Mesenteric fat pad (tissue), 1 donor: ENCODE results near the gene SCUBE1. TPM values are rescaled to one million over a fixed set of nuclear protein-coding genes. Genes with fewer than 3 reads are reported as not detected.
"Not testable (repeated sequence)": the region's sequence is repeated elsewhere in the genome, so short reads cannot be mapped to it uniquely, and the experiment has no call there.

Source experiments
- DNase-seq: peaks from one replicate; pipeline ENCODE4 v3.0.0-alpha.2; 2020; ENCODE audit warnings: low spot score
- total RNA-seq: library from RNA; stranded (reverse); fragmentation: NEBNext Ultra II Directional; extraction: Animal tissue kit (Norgen Biotek cat#: 25700); gene quantifications from one replicate; pipeline ENCODE4 v1.2.1, GENCODE V29; 2021
- donor health status: DM: yes; HTN: yes; CAD: no.

SCUBE1 gene
- total RNA-seq, 1 donor from 2014 or later: 3.9 TPM

DNA sequence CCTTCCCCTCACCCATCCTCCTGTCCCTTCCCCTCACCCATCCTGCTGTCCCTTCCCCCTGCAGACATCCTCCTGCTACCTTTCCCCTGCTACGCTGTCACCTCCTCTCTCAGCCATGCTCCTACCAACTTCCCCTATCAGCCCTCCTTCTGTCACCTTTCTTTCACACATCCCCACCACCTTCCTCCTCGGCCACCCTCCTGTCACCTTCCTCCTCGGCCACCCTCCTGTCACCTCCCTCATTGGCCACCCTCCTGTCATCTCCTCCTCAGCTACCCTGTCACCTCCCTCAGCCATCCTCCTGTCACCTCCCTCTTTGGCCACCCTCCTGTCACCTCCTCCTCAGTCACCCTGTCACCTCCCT, 62.7 kb downstream of the SCUBE1 start:
- DNase-seq: not testable (repeated sequence)

DNA sequence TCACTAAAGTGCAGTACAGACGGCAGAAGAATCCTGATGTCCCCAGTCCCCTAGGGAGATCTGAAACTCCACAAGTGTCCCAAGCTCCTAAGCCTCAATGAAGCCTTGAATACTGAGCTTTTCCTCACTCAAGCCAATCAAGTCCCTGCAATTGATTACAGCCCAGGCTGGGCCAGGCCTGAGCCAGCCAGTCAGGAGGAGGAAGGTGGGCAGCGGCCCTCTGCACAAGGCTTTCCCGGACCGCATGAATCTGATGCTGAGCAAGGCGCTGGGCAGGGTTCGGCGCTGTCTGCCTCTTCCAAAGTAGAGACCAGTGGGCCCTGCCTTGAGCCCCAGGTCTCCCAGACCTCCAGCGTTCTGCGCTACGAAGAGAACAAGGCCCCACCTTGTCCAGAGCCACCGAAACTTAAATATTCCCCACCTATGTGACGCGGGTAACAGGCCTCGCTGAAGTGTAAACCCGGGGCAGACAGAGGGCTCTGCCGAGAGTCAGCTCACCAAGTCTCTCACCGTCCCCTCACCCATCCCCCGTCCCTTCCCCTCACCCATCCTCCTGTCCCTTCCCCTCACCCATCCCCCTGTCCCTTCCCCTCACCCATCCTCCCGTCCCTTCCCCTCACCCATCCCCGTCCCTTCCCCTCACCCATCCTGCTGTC, 63.2 kb downstream of the SCUBE1 start:
- no peak for DNase-seq

DNA sequence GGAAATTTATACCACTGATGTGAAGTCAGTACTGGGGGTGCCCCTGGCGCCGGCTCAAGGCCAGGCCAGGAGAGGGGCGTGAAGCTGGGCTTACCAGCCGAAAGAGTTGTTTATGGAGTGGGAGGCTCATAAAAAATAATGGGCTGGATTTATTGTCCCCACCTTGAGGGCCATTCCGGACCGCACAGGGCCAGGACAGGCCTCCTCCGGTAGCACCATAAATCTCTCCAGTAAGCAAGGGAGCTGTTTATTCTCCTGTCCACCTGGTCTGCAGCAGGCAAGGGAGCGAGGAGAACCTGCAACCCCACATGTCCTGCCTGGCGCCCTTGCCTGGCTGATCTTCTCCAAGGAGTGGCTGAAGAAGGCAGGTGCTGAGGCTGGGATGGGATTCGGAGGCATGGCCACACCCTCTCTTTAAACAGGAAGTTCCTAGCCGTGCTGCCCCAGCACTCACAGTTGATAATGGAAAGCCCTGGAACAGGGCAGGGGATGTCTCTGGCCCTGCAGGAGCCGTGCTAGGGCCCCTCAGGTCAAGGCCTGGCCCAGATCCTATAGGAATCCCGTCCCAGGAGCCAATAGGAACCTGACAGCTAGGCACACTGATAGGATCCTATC, 65.1 kb downstream of the SCUBE1 start:
- DNase-seq: no peak

DNA sequence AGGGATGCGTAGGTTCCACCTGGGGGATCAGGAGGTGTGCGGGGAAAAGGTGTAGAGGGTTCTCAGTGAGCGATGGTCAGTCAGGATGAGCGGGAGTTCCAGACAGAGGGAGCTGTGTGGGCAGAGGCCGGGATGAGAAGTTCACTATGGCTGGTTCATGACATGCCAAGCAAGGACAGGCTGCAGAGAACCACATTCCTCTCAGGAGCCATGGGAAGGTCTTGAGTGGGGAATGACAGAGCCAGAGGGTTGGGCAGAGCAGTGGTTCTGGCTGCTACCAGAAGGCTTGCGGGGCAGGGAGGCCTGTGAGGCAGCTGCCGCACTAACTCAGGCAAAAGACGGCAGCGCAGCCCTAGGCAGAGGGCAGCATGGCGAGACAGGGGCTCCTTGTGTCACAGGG, 66.1 kb downstream of the SCUBE1 start:
- no peak for DNase-seq

DNA sequence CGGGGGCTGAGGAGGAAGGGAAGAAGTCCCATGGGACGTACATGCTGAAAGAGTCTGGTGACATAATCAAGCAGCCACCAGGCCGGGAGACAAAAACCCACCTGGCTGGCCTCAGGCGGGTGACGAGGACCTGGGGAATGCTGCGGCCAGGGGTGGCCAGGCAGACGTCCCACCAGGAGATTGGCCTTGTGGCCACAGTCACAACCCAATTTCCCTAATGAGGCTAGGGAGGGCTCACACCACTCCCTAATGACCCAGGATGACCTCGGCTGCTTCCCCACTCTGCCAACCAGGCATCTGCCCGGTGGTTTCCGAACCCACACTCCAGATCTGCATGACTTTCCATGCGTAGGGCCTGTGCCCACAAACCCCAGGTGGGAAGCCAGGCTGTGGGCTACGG, 66.9 kb downstream of the SCUBE1 start:
- DNase-seq: no peak

DNA sequence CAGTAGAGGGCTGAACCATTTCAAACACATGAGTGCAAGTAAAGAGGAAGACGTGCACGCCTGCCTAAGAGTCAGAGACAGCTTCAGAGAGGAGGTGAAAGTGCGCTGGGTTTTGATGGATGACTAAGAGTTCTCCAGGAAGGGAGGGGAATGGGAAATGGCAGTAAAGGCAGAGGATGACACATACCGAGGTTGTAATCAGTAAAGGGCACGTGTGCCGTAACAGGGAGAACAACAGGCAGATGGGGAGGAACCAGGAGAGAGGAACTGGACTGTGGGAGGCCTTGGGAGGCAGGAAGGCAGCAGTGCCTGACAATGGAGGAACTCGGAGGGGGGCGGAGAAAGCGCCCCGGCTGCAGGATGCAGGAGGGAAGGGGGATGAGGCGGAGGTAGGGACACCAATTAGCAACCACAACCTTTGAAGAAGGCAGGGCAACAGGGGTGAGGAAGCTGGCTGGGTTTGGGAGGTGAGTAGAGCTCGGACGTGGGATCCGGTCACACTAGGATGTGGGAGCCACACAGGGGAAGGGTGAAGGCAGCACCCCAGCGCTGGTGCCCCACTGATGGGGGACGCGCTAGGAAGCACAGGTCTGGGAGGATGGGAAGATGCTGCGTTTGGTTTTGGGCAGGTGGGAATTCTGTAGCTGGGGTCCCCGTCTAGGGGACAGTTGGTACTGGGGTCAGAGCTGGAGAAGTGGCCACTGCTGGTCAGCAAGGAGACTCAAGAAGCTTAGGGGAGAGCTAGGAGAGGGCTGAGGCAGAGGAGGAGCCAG, 67.4 kb downstream of the SCUBE1 start:
- DNase-seq: no peak

DNA sequence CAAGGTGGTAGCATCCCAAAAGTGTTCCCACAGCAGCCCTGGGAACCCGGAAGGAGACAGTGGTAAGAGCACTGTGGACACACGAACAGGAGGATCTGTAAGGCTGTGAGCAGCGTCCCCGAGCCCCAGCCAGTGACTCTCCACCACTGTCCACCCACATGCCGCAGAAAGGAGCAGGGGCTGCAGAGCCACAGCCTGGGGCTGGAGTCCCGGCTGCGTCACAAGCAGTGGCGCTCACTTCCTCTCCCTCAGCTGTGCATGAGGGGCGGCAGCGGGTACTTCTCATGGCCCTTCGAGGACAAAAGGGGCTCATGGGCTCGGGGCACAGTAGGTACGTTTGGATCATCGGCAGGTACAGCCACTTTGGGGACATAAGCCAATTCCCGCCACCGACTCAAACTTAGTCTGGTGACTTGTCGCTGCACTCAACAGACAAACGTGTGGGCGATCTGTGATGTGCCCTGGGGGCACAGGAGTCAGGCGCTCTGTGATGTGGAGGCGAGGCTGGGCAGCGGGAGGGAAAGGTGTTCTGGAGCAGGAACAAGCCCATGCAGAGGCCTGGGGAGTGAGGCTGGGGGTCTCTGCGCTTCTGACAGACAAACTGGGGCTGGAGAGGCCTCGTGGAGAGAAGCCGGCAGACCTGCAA, 68.5 kb downstream of the SCUBE1 start:
- DNase-seq: no peak

DNA sequence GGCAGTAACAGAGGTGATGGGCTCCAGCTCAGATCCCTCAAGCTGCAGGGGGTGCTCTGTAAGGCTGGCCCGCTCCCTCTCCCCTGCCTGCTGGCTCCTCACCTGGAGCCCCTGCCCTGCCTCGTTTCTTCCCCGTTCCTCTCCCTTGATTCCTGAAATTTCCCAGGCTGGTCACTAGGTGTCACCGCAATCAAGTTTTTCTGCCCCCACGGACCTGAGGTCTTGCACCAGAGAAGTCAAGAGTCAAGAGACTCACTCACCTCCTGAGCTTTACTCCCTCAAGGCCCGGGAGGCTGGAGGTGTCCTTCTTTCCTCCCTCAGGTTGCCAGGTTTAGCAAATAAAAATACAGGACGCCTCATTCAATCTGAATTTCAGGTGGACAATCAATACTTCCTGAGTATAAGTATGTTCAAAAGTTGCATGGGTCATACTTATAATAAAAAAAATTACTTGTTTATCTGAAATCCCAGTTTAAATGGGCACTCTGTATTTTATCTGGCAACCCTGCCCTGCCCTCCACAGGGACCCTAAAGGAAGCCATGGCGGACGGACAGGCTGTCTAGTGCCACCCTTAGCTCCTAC, 69.2 kb downstream of the SCUBE1 start:
- no peak for DNase-seq

DNA sequence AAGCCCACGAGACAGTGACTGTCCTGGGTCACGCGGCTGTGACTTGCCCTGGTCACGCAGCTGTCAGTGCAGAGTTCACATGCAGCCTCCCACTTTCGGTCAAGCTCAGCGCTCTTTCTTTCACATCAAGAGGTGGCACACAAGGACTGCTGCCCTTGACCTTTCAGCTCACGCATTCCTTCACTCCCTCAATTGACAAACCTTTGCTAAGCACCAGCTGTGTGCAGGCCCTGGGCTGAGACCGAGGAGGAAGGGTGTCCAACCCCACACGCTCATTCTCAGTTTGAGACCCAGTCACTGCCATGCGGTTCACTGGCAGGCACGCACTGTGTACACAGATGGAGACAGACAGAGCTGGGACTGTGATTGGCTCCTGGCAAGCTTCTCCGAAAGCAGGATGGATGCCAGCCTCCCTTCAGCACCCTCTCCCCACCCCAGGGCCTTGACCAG, 70.3 kb downstream of the SCUBE1 start:
- DNase-seq: no peak

DNA sequence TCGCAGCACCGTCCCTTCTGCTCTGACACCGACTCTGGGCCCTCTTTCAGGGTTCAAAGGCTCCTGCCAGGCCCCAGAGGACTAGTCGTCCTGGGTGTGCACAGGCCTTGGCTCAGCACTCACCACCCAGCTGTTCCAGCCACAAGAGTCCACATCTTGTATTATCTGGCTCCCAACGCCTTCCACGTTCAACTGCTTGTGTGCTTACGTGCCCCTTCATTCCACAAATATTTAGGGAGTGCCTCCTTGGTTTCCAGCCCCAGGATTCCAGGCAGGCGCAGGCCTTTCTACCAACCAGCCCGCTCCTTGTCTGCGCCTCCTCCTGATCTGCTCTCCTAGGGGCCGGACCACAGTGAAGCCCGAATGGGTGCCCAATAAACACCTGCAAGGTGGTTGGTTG, 70.9 kb downstream of the SCUBE1 start:
- no peak for DNase-seq

DNA sequence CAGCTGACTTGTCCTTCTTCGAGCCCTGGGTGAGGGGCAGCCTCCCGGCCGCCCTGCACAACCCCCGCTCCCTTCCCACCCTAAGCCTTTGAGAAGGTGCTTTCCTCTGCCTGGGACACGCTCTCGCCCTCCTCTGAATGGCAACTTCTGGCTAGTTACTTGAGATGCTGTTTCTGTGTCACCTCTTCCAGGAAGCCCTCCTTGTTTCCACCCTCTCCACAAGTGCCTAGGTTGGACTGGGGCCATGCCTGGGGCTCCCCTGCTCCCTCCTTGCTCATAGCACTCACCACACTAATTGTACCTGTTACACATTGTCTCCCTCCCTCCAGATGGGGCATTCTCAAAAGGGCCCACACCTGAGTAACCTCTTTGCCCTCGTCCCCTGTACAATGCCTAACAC, 72.2 kb downstream of the SCUBE1 start:
- no peak for DNase-seq

DNA sequence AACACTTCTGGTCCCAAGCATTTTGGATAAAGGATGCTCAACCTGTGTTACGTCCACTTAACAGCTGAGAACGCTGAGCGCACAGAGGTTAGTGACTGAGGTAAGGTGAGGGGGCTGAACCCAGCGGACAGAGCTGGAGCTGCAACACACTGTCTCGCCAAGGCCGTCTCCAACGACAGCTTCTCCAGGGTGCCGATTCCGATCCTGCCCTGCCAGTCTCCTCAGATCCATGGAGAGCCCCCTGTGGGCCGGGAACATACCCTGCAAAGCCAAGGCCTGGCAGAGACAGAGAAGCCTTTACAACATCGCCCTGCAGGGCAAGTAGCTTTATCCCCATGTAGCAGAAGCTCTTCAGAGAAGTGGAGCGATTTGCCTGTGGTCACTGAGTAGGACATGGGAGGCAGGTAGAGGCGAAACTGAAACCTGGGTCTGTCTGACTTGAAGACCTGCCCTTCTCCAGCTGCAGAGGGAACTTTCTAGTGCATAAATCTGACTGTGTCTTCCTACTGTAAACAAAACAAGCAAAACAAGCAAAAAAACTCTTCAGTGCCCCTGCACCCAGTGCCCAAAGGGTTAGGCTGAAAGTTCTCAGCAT, 72.8 kb downstream of the SCUBE1 start:
- DNase-seq: no peak

DNA sequence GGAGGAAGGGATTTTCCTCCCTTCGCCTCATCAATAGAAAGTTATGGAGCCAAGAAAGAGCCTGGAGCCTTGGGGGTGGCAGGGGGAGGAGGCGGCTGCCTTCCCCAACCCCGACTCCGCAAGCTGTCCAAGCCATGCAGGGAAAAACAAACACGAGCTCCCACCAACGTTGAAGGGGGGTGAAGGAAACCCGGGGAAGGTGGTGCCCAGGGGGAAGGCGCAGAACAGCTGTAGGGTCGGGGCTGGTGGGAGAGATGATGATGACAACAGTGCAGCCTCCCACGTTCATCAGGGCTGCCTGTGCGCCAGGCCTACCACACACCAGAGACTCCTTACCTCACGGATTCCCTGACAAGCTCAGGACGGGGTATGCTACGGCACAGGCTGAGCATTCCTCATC, 73.5 kb downstream of the SCUBE1 start:
- DNase-seq: no peak

DNA sequence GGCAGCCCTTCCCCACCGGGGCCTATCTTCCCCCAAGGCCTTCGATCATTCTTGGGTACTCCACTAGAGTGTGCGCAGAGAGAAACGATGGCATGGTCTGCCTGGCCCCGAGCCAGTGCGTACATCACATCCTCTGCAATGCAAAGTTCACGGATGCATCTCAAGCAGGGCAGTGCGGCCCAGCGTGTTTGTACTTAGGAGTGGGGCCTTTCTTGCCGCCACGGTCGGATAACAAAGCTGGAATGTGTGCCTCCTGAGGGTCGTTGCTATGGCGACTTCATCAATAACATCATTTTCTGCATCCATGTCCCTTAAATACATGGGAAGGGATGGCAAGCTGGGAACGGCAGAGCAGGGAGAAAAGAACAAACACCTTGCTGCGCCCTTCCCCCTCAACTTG, 73.9 kb downstream of the SCUBE1 start:
- DNase-seq: no peak

DNA sequence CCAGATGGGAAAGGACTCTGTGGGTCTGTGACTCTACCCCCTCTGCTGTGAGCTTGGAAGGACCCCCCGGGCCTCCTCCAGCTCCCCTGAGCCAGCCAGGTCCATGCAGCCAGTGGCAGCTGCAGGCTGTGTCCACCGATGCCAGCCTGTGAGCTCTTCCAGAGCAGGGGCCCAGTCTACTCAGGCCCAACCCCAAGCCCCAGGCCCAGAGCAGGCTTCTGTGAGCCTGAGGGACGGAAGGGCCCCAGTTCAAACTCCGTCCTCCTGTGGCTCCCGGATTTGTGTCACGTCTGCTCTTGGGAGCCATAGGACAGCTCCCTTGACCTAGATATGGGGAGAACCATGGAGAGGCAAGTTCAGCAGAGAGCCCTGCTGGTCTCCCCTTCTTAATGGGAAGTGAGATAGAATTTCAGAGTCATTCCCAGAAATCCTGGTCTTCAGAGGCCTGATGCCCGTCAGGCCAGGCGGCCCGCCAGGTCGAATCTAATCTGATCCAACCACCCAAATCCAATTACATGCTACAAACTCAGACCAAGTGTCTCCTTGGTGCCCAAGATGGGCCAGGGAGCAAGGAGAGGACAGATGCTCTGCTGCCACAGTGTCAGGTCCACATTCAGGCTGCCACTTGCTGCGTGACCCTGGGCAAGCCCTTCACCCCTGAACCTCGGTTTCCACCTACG, 75.1 kb downstream of the SCUBE1 start:
- DNase-seq: no peak

DNA sequence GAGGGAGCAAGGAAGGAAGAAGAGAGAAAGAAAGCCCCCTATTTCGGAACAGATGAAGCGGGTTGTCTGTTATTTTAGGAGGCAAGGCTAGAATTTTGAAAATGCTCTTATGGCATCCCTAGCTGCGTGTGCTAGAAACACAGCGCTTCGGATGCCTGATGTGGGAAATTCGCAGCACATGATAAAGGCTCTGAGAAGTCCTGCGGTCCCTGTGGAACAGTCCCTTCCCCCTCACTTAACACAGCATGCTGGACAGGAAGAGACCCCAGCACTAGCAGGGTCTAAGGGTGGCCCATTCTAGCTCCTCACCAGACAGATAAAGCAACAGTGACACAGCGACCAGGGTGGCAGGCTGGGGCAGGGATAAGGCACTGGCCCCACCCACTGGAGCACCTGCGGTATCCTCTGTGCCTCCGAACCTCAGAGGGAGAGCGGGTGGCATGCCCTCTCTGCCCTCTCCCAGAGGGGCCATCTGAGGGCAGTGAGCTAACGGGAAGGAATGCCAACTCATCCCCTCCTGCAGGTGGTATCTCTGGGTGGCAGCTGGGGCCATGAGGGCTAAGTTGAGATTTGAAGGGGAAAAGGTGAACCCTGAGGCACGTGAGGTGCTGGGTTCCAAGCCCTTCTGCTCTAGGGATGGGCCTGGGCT, 75.7 kb downstream of the SCUBE1 start:
- no peak for DNase-seq

DNA sequence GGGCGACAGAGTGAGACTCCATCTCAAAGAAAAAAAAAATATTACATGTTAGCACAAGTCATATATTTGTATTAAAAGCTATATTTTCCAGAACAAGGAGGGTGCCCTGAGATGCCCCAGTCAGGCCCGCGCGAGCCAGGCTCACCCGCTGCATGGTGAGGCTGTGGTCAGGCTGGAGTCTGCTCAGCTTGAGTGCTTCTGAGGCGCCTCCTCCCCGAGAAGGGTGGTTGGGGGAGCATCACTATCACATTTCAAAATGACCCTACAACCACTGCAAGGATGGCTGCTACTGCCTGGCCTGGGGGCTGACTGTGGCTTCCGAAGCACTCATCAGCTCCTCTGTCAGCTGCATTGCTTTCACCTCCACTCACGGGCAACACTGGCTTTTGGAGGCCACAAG, 77.1 kb downstream of the SCUBE1 start:
- no peak for DNase-seq

DNA sequence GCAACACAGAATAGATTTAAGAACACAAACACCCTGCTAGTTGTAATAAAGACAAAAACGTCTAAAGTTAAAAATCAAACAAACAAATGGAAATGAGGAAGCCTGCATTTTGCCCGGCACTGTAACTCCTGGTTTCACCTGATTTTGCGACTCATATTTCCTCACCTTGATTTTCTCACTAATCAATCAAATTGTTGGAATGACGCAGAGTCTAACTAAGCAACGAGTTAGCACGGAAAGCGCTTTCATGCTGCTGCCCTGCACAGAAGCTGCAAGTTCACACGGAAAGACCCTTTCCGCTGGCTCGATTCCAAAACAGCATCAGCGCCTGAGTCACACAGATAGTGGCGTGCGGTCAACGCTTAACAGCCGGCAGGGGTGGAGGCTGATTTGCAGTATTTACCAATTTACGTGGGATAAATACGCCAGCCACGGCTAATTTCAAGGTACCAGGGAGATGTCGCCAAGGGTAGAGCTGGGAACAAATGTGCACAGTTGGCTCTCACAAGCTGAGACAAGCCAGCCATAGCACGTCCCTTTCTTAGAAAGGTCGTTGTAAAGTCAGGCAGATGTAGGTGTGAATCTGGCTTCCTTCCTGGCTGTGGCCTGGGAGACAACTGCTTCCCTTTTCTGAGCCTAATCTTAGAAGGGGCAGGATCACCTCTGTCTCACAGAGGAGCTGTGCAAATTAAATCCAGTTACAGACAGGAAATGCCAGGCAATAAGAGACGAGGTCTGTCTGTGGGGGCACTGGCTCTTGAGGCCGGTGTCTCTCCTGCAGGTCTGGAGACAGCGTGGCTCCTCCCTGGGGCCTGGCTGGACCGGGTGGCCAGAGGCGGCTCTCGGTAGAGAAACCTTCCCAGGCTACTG, 79.3 kb downstream of the SCUBE1 start:
- DNase-seq: no peak

DNA sequence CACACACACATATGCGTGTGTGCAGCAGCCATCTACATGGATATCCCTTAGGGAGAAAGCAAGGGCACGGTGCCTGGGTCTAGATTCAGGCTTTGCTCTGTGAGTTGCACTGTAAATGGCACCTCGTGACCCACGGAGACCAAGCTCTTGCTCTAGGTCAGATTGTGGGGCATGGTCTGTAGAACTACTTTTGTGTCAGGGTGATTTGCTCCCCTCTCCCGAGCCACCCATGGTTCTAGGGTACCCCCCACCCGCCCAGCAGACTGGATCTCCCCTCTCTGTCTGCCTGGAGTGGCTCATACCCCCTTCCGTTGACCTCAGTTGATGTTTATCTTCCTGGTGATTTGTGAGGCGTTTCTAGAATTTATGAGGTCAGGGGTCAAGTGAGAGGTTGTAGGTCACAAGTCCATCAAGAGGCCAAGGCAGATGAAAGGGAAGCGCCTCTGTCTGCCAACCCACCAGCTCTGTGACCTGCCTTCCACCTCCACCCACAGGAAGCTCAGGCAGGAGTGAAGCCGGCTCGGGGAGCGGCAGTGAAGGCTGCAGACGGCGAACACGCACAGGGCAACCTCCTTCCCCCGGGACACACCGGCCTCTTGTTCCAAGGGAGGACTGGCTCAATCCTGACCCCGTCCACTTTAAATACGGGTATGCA, 80.1 kb downstream of the SCUBE1 start:
- no peak for DNase-seq
